DLD1 (cell line): ENCODE measurements around the gene C1orf35.

Experiments used
- in situ Hi-C: cut with HindIII; loops from 2 replicates; pipeline ENCODE4 v1.10.0; 2017; ENCODE audit warnings: low sequenced_read_pairs

C1orf35 gene

DNA sequence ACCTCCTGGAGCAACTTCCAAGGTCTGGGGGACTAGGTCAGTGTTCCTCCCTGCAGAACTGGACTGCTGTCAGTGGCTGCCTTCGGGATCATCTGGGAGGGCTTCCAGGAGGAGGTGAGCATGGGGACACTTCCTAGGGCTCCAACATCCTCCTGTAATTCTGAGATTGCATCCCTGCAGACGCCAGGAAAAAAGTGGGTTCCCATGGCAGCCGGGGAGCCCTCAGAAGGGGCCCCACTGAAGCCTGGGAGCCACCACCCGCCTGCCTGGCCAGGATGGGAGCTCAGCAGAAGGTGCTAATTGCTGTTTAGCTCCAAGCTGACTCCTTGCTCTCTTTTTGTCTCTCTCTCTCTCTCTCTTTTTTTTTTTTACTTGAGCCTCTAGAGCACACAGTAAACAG, 36.7 kb downstream of the C1orf35 start:
- in situ Hi-C loops, result no loop called here

DNA sequence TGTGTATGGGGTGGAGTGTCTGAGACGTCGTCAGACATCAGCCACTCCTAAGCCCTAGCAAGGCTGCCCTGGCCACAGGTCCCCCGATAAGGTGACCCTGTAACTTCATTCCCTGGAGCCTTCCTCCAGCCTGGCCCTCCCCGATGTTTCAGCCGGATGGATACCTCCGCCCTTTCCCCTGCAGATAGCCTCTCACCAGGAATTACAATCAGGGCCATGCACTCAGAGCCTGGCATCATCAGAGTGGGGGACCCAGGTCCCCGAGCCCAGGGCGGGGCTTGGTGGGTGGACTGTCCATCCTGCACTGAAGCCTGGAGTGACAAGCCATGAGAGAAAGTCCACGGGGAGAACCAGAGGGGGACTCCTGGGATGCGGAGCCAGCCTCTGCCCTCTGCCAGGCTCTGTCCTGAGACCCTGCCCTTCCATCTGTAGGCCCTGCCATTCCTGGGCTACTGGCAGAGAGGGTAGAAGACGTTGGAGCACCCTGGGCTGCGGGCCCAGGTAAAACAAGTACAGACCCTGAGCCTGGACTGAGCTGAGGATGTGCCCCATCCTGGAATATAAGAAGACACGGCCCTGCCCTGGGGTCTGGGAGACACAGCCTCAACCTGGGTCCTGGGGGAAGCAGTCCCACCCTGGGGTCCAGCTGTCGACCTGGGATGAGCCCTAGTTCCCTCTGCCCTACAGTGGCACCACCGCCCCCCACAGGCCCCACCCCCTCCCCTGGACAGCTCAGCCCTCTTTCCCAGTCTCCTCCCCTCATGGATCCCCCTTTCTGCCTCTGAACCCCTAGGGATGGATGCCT, 37.4 kb downstream of the C1orf35 start:
- in situ Hi-C loops, result no loop called here

DNA sequence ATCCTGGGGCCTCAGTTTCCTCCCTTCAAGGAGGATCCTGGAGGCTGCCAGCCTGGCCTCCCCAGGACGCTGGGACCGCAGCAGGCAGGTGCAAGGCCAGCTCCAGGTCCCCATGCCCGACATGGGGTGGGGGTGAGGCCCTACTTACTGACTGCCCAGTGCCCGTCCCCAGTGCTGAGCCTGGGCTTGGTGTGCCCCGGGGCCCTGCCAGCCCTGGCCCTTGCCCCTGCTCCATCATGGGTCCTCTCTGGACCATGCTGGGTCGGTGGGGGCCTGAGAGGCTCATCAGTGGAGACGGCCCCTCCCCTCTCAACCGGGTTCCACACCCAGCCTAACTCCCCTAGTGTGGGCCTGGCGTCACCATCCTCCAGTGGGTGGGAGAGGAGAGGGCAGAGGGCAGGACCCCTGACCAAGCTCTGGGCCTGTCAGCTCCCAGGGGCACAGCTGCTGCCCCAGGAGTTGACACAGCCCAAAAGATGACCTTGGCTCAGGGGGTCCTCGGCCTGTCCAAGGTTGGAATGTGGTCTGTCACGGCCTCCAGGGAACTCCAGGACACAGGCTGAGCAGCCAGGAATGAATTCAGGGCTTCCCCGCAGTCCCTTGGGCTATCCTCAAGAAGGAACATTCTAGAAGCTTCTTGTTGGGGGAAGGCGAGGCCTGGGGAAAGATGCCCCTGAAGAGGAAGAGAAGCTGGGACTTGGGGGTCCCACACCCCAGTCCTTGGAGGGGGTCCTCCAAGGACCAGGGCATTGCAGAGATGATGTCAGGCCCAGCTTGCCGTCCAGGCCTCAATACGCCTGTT, 38.2 kb downstream of the C1orf35 start:
- in situ Hi-C loops, result no loop called here

DNA sequence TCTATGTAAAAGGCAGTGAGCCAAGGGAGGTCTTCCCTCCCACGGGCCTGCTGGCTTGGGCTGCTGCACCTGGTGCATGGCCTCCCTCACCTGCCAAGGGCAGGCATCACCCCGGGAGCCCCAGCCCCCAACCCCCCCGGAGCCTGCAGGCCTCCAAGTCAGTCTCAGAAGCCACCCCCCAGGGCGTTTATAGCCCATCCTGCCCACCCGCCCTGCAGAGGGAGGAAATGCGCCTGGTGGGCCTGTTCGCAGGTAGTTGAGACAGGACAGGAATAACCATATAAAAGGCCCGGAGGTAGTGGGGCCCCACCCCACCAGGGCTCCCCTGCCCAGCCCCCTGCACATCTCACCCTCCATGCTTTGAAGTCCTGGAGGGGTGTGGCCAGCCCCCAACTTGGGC, 38.8 kb downstream of the C1orf35 start:
- in situ Hi-C loops, result no loop called here

DNA sequence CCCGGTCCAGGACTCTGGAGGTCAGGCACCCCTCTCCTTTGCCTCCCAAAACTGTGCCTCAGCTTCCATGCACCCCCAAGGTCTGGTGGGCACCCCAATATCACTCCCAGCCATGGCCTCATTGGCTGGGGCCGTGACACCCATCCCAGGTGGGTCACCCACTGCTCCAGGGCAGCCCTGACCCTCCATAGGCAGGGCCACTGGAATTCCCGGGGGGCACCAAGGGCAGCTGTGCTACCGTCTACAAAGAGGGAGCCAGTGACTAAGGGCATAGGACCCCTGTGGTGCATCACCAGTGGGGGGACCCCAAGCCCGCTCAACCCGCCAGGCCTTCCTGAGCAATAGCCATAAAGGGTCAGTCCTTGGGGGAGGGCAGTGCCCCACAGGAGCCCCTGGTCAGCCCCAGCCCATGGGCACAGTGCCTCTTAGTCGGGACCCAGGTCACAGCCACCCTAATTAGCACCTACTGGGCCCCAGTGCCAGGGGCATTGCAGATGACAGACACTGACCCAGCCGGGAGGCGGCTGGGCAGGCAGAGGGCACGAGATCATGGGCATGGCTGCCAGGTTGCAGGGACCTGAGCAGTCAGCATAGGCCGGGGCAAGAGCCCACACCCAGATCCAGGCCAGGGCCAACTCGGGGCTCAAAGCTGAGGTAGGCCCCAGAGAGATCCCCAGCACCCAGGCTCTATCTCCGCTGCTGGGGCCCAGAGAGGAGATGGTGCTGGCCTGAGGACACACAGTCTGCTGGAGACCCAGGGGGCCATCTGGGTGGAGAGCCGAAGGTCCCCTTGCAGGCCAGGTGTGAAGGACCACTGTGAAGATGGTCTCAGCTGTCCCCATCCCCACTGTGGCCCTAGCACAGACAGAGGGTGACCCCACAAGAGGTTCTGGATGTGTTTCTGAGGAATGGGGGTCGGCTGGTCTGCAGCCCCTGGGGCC, 39.6 kb downstream of the C1orf35 start:
- in situ Hi-C loops, result no loop called here

- in situ Hi-C loops, result no loop called here
Observed at GRCh38 chr1:228062812-228063211, 40.3 kb downstream of the C1orf35 start.

DNA sequence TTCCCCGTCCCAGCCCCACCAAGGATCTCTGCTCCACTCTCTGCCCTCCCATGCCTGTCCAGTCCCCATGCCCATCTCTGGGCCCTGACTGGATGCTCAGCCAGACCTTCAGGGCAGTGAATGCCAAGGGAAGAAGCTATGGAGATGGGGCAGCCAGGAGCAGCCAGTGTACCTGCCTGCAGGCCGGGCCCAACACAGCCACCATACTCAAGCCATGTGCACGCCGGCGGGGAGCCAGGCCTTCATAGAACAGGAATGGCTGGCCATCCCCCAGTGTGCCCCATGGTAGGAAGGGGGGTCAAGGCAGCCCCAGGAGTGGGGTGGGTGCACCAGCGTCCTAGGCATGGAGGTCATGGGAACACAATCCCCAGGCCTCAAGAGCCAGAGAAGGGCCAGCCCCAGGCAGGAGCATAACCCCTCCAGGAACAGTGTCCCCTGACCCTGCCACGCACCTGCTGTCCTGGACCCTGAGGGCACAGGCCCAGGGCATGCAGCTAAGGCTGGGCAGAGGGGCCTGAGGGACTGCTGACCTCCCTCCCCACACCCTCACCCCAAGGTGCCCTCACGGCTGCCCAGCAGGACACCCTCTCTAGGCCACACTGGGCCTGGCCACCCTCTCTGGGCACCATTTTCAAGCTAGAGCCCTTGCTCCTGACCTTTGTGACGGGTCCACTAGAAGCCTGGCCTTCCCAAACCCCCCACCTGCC, 40.9 kb downstream of the C1orf35 start:
- in situ Hi-C loops, result no loop called here

DNA sequence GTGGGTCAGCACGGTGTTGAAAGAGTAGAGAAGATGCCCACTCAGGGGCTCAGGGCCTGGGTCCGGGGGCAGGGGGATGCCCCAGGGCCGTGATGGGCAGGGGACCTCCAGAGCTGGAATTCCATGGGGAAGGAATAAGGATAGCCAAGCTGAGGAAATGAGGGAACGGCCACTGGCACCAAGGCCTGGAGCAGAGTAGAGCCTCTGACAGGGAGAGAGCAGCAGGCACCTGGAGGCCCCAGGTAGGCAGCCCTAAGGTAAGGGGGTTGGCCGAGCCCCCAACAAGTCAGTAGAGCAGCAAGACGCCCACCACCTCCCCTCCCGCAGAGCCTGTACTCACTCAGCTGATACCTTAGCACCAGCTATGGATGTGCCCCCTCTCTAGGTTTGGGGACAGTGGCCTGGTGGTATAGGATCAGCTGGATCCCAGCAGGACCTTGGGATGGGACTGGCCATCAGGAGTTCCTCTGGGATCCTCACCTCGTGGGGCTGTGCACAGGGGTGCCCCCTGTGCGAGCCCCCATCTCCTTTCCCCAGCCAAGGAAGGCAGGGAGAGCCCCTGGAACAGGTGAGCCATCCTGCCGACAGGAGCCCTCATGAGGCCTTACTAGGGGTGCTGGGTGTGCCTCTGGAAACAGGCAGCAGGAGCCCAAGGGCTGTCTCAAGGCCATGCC, 41.6 kb downstream of the C1orf35 start:
- in situ Hi-C loops, result no loop called here

DNA sequence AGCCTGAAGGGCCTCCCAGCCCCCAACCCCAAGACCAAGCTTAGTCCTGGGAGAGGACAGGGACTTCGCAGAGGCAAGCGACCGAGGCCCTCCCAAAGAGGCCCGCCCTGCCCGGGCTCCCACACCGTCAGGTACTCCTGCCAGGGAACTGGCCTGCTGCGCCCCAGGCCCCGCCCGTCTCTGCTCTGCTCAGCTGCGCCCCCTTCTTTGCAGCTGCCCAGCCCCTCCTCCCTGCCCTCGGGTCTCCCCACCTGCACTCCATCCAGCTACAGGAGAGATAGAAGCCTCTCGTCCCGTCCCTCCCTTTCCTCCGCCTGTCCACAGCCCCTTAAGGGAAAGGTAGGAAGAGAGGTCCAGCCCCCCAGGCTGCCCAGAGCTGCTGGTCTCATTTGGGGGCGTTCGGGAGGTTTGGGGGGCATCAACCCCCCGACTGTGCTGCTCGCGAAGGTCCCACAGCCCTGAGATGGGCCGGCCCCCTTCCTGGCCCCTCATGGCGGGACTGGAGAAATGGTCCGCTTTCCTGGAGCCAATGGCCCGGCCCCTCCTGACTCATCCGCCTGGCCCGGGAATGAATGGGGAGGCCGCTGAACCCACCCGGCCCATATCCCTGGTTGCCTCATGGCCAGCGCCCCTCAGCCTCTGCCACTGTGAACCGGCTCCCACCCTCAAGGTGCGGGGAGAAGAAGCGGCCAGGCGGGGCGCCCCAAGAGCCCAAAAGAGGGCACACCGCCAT, 42.5 kb downstream of the C1orf35 start:
- in situ Hi-C loops, result no loop called here

GRCh38 chr1:228059634-228060457, 43.3 kb downstream of the C1orf35 start:
- in situ Hi-C loops, result no loop called here

DNA sequence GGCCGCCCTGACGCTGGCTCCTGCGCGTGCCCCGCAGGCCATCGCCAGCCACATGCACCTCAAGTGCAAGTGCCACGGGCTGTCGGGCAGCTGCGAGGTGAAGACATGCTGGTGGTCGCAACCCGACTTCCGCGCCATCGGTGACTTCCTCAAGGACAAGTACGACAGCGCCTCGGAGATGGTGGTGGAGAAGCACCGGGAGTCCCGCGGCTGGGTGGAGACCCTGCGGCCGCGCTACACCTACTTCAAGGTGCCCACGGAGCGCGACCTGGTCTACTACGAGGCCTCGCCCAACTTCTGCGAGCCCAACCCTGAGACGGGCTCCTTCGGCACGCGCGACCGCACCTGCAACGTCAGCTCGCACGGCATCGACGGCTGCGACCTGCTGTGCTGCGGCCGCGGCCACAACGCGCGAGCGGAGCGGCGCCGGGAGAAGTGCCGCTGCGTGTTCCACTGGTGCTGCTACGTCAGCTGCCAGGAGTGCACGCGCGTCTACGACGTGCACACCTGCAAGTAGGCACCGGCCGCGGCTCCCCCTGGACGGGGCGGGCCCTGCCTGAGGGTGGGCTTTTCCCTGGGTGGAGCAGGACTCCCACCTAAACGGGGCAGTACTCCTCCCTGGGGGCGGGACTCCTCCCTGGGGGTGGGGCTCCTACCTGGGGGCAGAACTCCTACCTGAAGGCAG, 44.0 kb downstream of the C1orf35 start:
- in situ Hi-C loops, result no loop called here

GRCh38 chr1:228058172-228058948, 44.8 kb downstream of the C1orf35 start:
- in situ Hi-C loops, result no loop called here
